Measurements from ENCODE around the gene TRPM2. TPM values are rescaled to one million over a fixed set of nuclear protein-coding genes. Genes with fewer than 3 reads are reported as not detected.

TRPM2 gene
- total and polyA plus RNA-seq, 2 of the 8 experiments (the other 6 are each of a cell fraction or from before 2014, with no cell fraction given): 0.27 to 0.28 TPM

GRCh38 chr21:44483288-44484237 lies 130.1 kb downstream of the TRPM2 start:
- H4K8ac ChIP-seq (ENCODE audit: extremely low read depth, insufficient read depth, low read length): peak overlapping the region; percentile 9; the same call in 1 of the 2 replicates
- no peaks in the 10 kb centered on the region for H3K36me3 ChIP-seq (ENCODE audit: control insufficient read depth in 2 of 4, insufficient read depth in 4 of 4, low read length in 3 of 4)
- peaks cover 0 to 6% of the 10 kb centered on the region in 2 experiments; a peak in 2 of 4 replicates for H3K9me3 ChIP-seq (ENCODE audit: insufficient read depth in 2 of 2, low read depth in 1 of 2, low read length in 1 of 2)
- H3K18ac ChIP-seq (ENCODE audit: extremely low read depth, low read length): no peak overlapping the region; the same call in 1 of the 2 replicates
- no peaks in the 10 kb centered on the region for H4K20me1 ChIP-seq (replicated peaks in 1 of 2; ENCODE audit: control insufficient read depth in 1 of 2, insufficient read depth in 2 of 2, low read length in 2 of 2)
- DNase-seq (ENCODE audit: low read depth in 1 of 2, low spot score in 2 of 2): no peak
- H2BK20ac ChIP-seq (ENCODE audit: low read length): peak overlapping the region; percentile 94; the same call in 1 of the 2 replicates
- H3K4me2 ChIP-seq (ENCODE audit: insufficient read depth in 1 of 2, low read depth in 2 of 2, low read length in 2 of 2): no peak overlapping the region; a peak in 1 of 4 replicates
- no peak overlapping the region for H3K14ac ChIP-seq (ENCODE audit: insufficient read length)
- FAIRE-seq: no peak
- peaks cover 0 to 3% (median 1%) of the 10 kb centered on the region in 4 experiments; a peak in 3 of 7 replicates for H3K4me1 ChIP-seq (replicated peaks in 1 of 4; ENCODE audit: control insufficient read depth in 3 of 4, insufficient read depth in 4 of 4, low read length in 3 of 4)
- no peak overlapping the region for H3K23ac ChIP-seq (ENCODE audit: insufficient read length)
- H2BK5ac ChIP-seq (ENCODE audit: low read depth, low read length): peak overlapping the region; percentile 91
- peaks cover 3 to 13% of the 10 kb centered on the region in 2 experiments; a peak in 3 of 4 replicates for H3K79me2 ChIP-seq (ENCODE audit: control insufficient read depth in 1 of 2, insufficient read depth in 2 of 2, low read length in 2 of 2)
- peak overlapping the region; percentile 90; the same call in 1 of the 2 replicates for H2BK12ac ChIP-seq (ENCODE audit: low read depth, low read length)
- POLR2A ChIA-PET (ENCODE audit: partially characterized antibody): interaction anchor here (0.9 to 1.4 kb wide), 2 partner anchors 26 to 143 kb away, joined by 3 to 4 read pairs; no protein-coding TSS in a partner anchor
- H3K4ac ChIP-seq (replicated peaks; ENCODE audit: insufficient read length, low read depth, low read length): peak overlapping the region; percentile 27
- CTCF ChIA-PET (ENCODE audit: partially characterized antibody): interaction anchor here (0.6 to 1.7 kb wide), 14 partner anchors 9 to 665 kb away, joined by 3 to 7 read pairs (median 3); no protein-coding TSS in a partner anchor
- H3K23me2 ChIP-seq (ENCODE audit: low read depth, low read length): no peaks in the 10 kb centered on the region; the same call in 1 of the 2 replicates
- TF ChIP-seq SIRT6 (IDR thresholded peaks at IDR 0.05; ENCODE audit: low read length) (no peak), SRF (IDR thresholded peaks at IDR 0.05; ENCODE audit: low read depth, low read length) (no peak), JUND (IDR thresholded peaks at IDR 0.05; ENCODE audit: low read length) (no peak), NRF1 (IDR thresholded peaks at IDR 0.05; ENCODE audit: low read depth, low read length) (no peak), GABPA (IDR thresholded peaks at IDR 0.05; ENCODE audit: borderline replicate concordance, insufficient read depth, low read length) (no peak), JUN (IDR thresholded peaks at IDR 0.05; ENCODE audit: low read depth, low read length) (no peak), SP1 (IDR thresholded peaks at IDR 0.05; ENCODE audit: low read depth, low read length) (no peak), BACH1 (IDR thresholded peaks at IDR 0.05; ENCODE audit: low read length) (no peak)
- no peaks in the 10 kb centered on the region for H3K79me1 ChIP-seq (ENCODE audit: low read depth, low read length)
- no peak overlapping the region for H3K27ac ChIP-seq (ENCODE audit: low read depth, low read length)
- H4K91ac ChIP-seq (replicated peaks; ENCODE audit: insufficient read length, low read length): peak overlapping the region; percentile 79
- H2BK120ac ChIP-seq (replicated peaks; ENCODE audit: low read depth, low read length): no peak overlapping the region
- H4K5ac ChIP-seq (ENCODE audit: insufficient read length, low read depth, low read length): no peak overlapping the region
- no peaks in the 10 kb centered on the region; a peak in 1 of 7 replicates for H3K27me3 ChIP-seq (replicated peaks in 1 of 4; ENCODE audit: control insufficient read depth in 3 of 4, extremely low read depth in 1 of 4, insufficient read depth in 3 of 4, low read length in 3 of 4)
- no peak overlapping the region for H3K4me3 ChIP-seq (ENCODE audit: extremely low read depth in 1 of 4, insufficient read depth in 2 of 4, low read depth in 3 of 4, low read length in 4 of 4)
- H3K56ac ChIP-seq (replicated peaks; ENCODE audit: insufficient read length, low read depth, low read length): no peak overlapping the region
- WGBS, 2 experiments (ENCODE audit: extremely low coverage in 1 of 2, insufficient coverage in 1 of 2, insufficient read length in 1 of 2, insufficient replicate concordance in 2 of 2, low coverage in 1 of 2, low lambda C conversion rate in 2 of 2, missing lambda C conversion rate in 1 of 2): 87% methylated on average over 26 of the region's 28 CpGs; no CpG with 5 or more reads in 1 of the 2 experiments
- peak overlapping the region; percentile 96 for H2AK5ac ChIP-seq (ENCODE audit: low read depth, low read length)
- no peak overlapping the region for H2AFZ ChIP-seq (ENCODE audit: low read length)
- no peak overlapping the region; a peak in 1 of 7 replicates for H3K9ac ChIP-seq (replicated peaks in 1 of 4; ENCODE audit: extremely low read depth in 1 of 4, low read depth in 3 of 4, low read length in 3 of 4)
- H2BK15ac ChIP-seq (ENCODE audit: low read length): peak overlapping the region; percentile 99

Data from H1 (cell line).